Thyroid gland (tissue), 4 donors: Measurements from ENCODE around the gene ACSL6. TPM values are rescaled to one million over a fixed set of nuclear protein-coding genes. Genes with fewer than 3 reads are reported as not detected.

Source experiments
- DNase-seq, 2 donors: peaks; one replicate each; pipeline ENCODE4 v3.0.0-alpha.2; 2019
- H3K27ac ChIP-seq, 3 donors: fragments of 200-600 bp; sonication (generic); 1 replicate in 2 of 3; 2 replicates in 1 of 3; pipeline ENCODE4 v1.5.1; 2016 to 2019; ENCODE audit warnings: mild to moderate bottlenecking in 1 of 3, moderate library complexity in 1 of 3
- H3K27me3 ChIP-seq: fragments of 200-600 bp; sonication (generic); one replicate; pipeline ENCODE4 v1.5.1; 2019
- H3K36me3 ChIP-seq, 2 donors: fragments of 200-600 bp; sonication (generic); one replicate each; pipeline ENCODE4 v1.5.1; 2016 to 2019
- H3K4me1 ChIP-seq, 2 donors: fragments of 200-600 bp; sonication (generic); one replicate each; pipeline ENCODE4 v1.5.1; 2017 to 2019
- H3K4me3 ChIP-seq, 3 donors: fragments of 200-600 bp; sonication (generic); replicated peaks in 1 of 3; 1 replicate in 2 of 3; 2 replicates in 1 of 3; pipeline ENCODE4 v1.5.1; 2016; ENCODE audit warnings: mild to moderate bottlenecking in 1 of 3
- H3K9me3 ChIP-seq: fragments of 200-600 bp; sonication (generic); one replicate; pipeline ENCODE4 v1.5.1; 2017
- POLR2A ChIP-seq, 2 donors: fragments of 450-650 bp; IDR thresholded peaks; one replicate each; pipeline ENCODE4 v1.6.1; 2017; ENCODE audit warnings: antibody characterized with exemption in 2 of 2, mild to moderate bottlenecking in 2 of 2, moderate library complexity in 1 of 2
- WGBS, 2 donors: methylation state at CpG; one replicate each; pipeline ENCODE4 v1.1.5; 2017; 5-methylcytosine and 5-hydroxymethylcytosine counted together
- intact Hi-C: fragments of 100-400 bp; cut with DNase I; formaldehyde crosslinking; loops from one replicate; pipeline ENCODE4 v1.15.1; 2023
- total RNA-seq, 4 donors: library from RNA; depleted of rRNA; stranded (reverse); fragments of >200 nt; gene quantifications; one replicate each; pipeline ENCODE4 v1.2.3, GENCODE V29; 2016
- TF ChIP-seq, protein P1 (sequence below), 6 experiments: fragments of 200-600 bp in 3 of 6; fragments of 450-650 bp in 3 of 6; sonication (generic) in 3 of 6; IDR thresholded peaks; one replicate each; pipeline ENCODE4 v1.5.1; 2016 to 2019; ENCODE audit warnings: antibody characterized with exemption in 6 of 6, mild to moderate bottlenecking in 2 of 6, inconsistent platforms in 1 of 6, moderate library complexity in 1 of 6

ACSL6 gene
- total RNA-seq, 4 donors from 2014 or later, result 0.71 to 6.2 (median 1.2) TPM

DNA sequence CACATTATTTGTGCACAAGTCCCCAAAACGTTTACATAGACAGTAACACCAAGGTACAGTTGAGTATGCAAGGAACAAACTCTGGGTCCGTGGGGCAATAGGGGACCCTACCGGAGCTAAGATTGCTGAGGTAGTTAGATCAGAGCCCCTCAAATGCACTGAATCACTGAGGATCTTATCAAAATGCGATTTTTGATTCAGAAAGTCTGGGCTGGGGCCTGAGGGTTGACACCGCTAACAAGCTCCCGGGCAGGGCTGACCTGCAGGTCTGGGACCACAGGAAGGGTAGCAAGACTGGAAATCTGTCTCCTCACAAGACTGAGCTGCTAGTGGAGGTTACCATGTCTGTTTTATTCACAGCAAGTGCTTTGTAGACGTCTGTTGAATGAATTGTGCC is 47.2 kb upstream of the ACSL6 start:
- Histone ChIP-seq H3K4me3 (no peak overlapping the region), H3K27ac (no peak overlapping the region), H3K4me1 (no peaks in the 10 kb centered on the region), H3K9me3 (no peaks in the 10 kb centered on the region), H3K27me3 (no peaks in the 10 kb centered on the region), H3K36me3 (no peaks in the 10 kb centered on the region)
- 84 to 88% methylated on average over 7 of the region's 7 CpGs for WGBS, 2 donors
- TF ChIP-seq, protein P1, sequence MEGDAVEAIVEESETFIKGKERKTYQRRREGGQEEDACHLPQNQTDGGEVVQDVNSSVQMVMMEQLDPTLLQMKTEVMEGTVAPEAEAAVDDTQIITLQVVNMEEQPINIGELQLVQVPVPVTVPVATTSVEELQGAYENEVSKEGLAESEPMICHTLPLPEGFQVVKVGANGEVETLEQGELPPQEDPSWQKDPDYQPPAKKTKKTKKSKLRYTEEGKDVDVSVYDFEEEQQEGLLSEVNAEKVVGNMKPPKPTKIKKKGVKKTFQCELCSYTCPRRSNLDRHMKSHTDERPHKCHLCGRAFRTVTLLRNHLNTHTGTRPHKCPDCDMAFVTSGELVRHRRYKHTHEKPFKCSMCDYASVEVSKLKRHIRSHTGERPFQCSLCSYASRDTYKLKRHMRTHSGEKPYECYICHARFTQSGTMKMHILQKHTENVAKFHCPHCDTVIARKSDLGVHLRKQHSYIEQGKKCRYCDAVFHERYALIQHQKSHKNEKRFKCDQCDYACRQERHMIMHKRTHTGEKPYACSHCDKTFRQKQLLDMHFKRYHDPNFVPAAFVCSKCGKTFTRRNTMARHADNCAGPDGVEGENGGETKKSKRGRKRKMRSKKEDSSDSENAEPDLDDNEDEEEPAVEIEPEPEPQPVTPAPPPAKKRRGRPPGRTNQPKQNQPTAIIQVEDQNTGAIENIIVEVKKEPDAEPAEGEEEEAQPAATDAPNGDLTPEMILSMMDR (IDR thresholded peaks at IDR 0.05), result no peak
- TF ChIP-seq POLR2A (IDR thresholded peaks at IDR 0.05), result no peak
- no peak for DNase-seq
- intact Hi-C loops, result no loop called here

DNA sequence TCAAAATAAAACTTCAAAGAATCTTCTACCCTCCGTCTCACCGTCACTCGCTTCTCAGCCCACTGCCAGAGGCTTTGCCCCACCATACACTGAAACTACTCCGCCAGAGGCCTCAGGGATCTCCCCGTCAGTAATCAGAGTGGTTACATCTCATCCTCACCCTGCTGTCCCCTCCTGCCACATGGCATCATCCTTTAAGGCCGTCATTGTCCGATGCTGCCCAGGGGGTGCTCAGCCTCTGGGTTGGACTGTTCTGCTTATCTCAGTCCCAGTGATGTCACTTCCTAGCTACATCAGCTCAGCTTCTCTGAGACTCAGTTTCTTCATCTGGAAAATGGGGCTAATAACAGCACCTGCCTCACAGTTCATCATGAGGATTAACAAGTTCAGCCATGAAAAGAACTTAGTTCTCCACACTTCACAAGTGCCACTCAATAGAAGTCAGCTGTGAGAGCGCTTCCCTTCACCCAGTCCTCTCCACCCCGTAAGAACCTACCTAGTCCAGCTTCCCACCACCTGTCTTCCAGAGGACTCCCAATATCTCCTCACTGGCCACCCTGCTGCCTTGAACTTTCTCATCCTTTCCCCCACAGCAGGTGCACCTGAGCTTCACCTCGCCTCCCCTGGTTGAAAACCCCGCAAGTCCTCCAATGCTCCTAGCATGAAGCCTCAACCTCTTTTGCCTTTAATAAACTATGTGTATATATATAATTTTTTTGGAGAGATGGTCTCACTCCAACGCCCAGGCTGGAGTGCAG is 46.2 kb upstream of the ACSL6 start:
- Histone ChIP-seq H3K27ac (no peak overlapping the region), H3K36me3 (no peaks in the 10 kb centered on the region), H3K4me1 (no peaks in the 10 kb centered on the region), H3K4me3 (no peak overlapping the region), H3K27me3 (no peaks in the 10 kb centered on the region), H3K9me3 (no peaks in the 10 kb centered on the region)
- intact Hi-C loops, result no loop called here
- 87 to 91% methylated on average over 12 of the region's 12 CpGs for WGBS, 2 donors
- TF ChIP-seq, protein P1 (IDR thresholded peaks at IDR 0.05), result no peak
- no peak for TF ChIP-seq POLR2A (IDR thresholded peaks at IDR 0.05)
- no peak for DNase-seq

DNA sequence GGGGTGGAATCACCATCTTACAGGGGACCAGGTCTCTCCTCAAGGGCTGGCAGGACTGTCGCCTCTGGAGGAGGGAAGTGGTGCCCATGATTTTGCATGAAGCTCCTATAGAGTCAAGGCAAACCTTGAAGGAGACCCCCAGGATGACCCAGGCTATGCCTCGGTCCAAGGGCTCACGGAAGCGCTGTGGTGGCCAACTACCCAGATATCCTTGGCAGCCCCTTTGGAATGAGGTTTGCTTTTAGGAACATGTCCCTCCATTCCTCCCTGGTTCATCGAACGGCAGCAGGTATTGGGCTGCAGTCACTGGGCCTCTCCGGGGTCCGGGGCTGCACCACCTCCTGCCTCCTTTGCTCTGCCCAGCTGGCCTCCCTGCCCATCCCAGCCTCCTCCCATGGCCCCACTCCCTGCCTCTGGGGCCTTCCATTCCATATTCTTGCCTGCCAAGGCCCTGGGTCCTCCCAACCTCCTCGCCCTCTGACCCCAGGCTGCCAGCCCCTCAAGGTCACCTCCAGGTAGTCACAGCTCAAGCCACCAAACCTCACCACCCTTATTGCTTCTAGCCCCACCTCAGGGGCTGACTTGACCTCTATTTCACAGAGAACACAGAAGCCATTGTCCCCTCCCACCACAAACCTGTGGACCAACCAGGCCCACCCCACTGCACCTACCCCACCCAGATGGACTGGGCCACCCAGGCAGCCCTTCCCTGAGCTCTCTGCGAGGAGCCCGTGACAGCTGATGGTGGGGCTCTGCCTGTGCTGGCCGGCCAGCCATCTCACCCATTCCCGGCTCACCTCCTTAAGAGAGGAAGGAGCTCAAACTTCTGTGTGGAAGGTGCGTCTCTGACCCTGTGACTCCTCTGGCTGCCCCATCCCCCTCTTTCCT is 45.4 kb upstream of the ACSL6 start:
- Histone ChIP-seq H3K36me3 (no peaks in the 10 kb centered on the region), H3K27ac (no peak overlapping the region), H3K4me1 (no peaks in the 10 kb centered on the region), H3K27me3 (no peaks in the 10 kb centered on the region), H3K4me3 (no peak overlapping the region), H3K9me3 (no peaks in the 10 kb centered on the region)
- TF ChIP-seq, protein P1 (IDR thresholded peaks at IDR 0.05), result no peak
- TF ChIP-seq POLR2A (IDR thresholded peaks at IDR 0.05), result no peak
- DNase-seq, result peak in 1 of 2 donors; percentile 0
- intact Hi-C loops, result no loop called here
- 83 to 89% methylated on average over 14 of the region's 14 CpGs for WGBS, 2 donors

DNA sequence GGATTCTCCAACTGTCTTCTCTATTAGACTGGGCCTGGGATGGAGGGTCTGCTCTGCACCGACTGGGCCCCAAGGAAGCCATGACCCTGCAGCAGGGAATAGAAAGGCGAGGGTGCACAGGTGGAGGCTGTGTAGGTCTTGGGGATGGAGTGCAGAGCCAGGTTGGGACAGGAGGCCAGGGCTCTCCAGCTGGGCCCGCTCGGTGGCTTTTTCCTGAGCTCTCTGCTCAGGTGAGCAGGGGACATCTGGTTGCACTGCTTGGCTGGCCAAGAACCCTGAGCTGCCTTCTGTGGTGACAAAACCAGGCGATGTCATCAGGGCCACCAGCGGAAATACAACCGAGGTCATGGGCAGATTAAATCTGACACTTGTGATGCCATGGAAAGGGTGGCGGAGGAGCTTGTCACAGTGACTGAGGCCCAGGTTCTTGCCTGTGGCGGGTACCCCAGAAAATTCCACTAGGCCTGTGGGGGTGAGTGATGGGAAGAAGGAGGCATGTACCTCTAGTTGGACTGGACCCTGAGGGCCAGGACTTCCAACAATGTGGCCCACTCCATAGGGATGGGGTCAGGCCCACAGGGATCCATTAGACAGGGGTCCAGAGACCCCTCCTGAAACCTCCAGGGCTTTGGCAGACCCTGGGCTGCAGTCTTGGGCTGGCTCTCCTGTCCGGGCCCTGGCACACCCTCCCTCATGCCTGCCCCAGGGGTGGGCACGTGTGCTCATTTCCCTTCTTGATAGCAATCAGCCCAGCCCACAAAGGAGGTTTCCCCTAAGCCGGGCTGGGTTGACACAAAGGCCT is 44.6 kb upstream of the ACSL6 start:
- Histone ChIP-seq H3K4me3 (no peak overlapping the region), H3K27ac (no peak overlapping the region), H3K9me3 (no peaks in the 10 kb centered on the region), H3K36me3 (no peaks in the 10 kb centered on the region), H3K4me1 (no peaks in the 10 kb centered on the region), H3K27me3 (no peaks in the 10 kb centered on the region)
- TF ChIP-seq, protein P1 (IDR thresholded peaks at IDR 0.05), result no peak
- no peak for TF ChIP-seq POLR2A (IDR thresholded peaks at IDR 0.05)
- intact Hi-C loops, result no loop called here
- WGBS, 2 donors, result 84 to 92% methylated on average over 9 to 12 of the region's 12 CpGs
- DNase-seq, result peak in 1 of 2 donors; percentile 1
